ENCODE measurements around the gene FANCI.
A peak's percentile ranks its signal among the peaks of the same experiment; 100 is the strongest.

The FANCI gene

DNA sequence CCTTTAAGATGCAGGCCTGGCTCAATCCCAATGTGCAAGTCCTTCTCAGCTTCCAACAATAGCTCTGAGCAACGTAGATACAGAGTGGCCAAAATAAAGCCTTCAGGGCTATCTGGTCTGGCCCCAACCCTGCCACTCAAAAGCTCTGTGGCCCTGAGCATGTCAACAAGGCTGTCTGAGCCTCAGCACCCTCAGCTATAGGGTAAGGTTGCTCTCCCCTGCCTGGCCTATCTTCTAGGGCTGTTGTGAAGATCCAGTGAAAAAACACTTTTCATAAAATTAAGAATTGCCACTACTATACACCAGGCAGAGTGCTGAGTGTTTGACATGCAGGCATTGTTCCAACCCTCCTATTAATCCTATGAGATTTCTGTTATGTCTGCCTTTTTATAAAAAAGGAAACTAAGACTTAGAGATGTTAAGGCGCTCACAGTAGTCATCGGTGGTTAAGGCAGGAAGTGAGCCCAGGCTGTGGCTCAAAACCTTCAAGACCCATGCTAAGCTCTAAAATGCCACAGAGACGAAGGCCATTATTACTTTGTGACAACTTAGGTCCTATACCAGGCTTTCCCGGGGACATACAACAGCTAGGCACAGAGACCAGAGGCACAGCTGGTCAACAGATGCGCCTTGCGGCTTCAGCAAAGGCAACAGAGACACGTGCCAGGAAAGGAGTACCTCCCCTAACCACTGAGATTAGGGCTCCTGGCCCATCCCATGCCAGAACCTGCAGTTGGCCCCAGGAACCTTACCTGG, 85.7 kb downstream of the FANCI start:
- H3K4me3 ChIP-seq (ENCODE audit: low read depth, low read length): no peak overlapping the region
- TF ChIP-seq, protein P1, sequence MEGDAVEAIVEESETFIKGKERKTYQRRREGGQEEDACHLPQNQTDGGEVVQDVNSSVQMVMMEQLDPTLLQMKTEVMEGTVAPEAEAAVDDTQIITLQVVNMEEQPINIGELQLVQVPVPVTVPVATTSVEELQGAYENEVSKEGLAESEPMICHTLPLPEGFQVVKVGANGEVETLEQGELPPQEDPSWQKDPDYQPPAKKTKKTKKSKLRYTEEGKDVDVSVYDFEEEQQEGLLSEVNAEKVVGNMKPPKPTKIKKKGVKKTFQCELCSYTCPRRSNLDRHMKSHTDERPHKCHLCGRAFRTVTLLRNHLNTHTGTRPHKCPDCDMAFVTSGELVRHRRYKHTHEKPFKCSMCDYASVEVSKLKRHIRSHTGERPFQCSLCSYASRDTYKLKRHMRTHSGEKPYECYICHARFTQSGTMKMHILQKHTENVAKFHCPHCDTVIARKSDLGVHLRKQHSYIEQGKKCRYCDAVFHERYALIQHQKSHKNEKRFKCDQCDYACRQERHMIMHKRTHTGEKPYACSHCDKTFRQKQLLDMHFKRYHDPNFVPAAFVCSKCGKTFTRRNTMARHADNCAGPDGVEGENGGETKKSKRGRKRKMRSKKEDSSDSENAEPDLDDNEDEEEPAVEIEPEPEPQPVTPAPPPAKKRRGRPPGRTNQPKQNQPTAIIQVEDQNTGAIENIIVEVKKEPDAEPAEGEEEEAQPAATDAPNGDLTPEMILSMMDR (IDR thresholded peaks at IDR 0.05; ENCODE audit: insufficient read depth, low read length, missing control alignments): no peak
- DNase-seq (ENCODE audit: low read depth, low spot score): no peak
- CTCF ChIA-PET: interaction anchor here (0.9 to 4.2 kb wide), 7 partner anchors 8 to 123 kb away, joined by 3 to 14 read pairs (median 5); no protein-coding TSS in a partner anchor
- POLR2A ChIA-PET: interaction anchor here (0.7 kb wide), 1 partner anchor 8 kb away, joined by 3 read pairs; no protein-coding TSS in a partner anchor

DNA sequence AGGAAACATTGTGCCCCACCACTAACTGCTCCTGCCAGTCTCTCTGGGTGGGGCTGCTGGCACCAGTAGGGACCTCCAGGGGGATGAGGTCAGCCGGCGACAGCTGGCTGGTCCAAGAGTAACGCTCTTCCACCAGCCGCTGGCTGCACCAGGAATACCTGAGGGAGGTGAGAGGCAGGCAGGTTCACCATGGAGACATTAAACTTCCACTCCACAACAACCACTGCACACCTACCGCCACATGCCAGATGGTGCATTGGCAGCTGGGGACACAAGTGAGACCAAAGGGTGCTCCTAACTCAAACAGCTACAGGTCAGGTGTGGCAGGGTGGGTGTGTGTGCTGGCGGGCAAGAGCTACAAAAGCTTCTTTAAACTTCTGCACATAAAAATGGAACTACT, 86.3 kb downstream of the FANCI start:
- CTCF ChIA-PET: interaction anchor here (0.9 to 4.2 kb wide), 6 partner anchors 11 to 123 kb away, joined by 3 to 14 read pairs (median 6); no protein-coding TSS in a partner anchor
- H3K4me3 ChIP-seq (ENCODE audit: low read depth, low read length): no peak overlapping the region

DNA sequence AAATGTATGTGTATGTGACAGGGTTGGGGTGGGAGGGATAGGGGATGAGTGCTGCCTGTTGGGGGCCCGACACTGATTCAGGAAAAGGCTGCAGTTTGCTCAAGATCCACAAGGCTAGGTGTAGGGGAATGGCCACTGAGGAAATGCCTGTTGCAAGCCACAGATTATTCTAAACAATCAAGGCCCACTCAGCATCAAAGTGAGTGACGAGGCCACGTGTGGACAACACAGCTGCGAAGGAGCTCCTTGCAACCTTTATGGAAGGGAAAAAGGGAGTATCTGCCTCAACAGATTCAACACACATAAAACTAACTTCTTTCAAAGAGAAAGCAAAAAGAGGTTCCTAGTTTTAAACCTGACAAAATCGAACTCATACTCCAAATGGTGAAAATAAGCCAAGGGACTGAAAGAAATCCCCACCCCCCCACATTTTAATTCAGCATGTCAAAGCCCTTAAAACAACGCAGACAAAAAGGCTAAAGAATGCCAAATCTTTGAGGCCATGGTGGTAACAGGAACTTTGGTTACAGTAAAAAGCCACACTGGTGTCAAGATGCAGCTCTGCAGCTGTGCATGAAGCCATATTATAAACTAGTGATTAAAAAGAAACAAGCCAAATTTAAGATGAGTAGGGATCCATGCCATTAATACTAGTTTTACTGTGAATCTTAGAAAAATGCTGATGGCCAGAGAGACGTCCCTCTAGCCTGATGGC, 87.3 kb downstream of the FANCI start:
- ChIA-PET POLR2A (interaction anchor here (0.7 kb wide), 1 partner anchor 1213 kb away, joined by 3 read pairs; no protein-coding TSS in a partner anchor), CTCF (interaction anchor here (1.5 to 4.2 kb wide), 7 partner anchors 8 to 124 kb away, joined by 3 to 17 read pairs (median 8); no protein-coding TSS in a partner anchor)
- no peak for DNase-seq (ENCODE audit: low read depth, low spot score)
- no peak overlapping the region; the same call in 1 of the 2 replicates for H3K4me3 ChIP-seq (ENCODE audit: low read depth, low read length)
- TF ChIP-seq, protein P1 (IDR thresholded peaks at IDR 0.05; ENCODE audit: insufficient read depth, low read length, missing control alignments): no peak

More for the DNA sequence above, 86.3 kb downstream of the FANCI start:
- POLR2A ChIA-PET: interaction anchor here (0.7 kb wide), 2 partner anchors 9 to 1214 kb away, joined by 3 read pairs; no protein-coding TSS in a partner anchor
- TF ChIP-seq, protein P1 (IDR thresholded peaks at IDR 0.05; ENCODE audit: insufficient read depth, low read length, missing control alignments): no peak
- DNase-seq (ENCODE audit: low read depth, low spot score): no peak

DNA sequence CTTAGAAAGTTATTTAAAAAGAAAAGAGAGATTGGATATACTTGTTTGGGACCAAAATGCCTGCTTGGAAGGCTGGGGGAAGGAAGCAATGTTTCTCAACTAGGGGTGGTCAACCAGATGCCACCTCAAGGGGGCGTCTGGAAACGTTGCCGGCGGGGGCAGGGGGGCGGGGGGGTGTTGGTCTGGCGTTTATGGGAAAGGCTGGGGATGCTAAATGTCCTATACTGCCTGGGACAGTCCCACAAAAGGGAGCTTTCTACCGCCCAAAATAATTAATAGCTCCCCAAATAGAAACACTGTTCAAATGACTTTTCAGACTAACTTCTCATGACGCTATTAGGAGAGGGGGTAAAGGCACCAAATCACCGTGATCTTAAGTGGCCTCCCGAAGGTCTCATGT, 88.7 kb downstream of the FANCI start:
- H3K4me3 ChIP-seq (ENCODE audit: low read depth, low read length): peak overlapping the region; percentile 4
- POLR2A ChIA-PET: no interaction called here
- DNase-seq (ENCODE audit: low read depth, low spot score): no peak
- TF ChIP-seq, protein P1 (IDR thresholded peaks at IDR 0.05; ENCODE audit: insufficient read depth, low read length, missing control alignments): peak; percentile 36
- CTCF ChIA-PET: interaction anchor here (0.5 to 3.5 kb wide), 14 partner anchors 9 to 417 kb away, joined by 3 to 17 read pairs (median 4); no protein-coding TSS in a partner anchor

DNA sequence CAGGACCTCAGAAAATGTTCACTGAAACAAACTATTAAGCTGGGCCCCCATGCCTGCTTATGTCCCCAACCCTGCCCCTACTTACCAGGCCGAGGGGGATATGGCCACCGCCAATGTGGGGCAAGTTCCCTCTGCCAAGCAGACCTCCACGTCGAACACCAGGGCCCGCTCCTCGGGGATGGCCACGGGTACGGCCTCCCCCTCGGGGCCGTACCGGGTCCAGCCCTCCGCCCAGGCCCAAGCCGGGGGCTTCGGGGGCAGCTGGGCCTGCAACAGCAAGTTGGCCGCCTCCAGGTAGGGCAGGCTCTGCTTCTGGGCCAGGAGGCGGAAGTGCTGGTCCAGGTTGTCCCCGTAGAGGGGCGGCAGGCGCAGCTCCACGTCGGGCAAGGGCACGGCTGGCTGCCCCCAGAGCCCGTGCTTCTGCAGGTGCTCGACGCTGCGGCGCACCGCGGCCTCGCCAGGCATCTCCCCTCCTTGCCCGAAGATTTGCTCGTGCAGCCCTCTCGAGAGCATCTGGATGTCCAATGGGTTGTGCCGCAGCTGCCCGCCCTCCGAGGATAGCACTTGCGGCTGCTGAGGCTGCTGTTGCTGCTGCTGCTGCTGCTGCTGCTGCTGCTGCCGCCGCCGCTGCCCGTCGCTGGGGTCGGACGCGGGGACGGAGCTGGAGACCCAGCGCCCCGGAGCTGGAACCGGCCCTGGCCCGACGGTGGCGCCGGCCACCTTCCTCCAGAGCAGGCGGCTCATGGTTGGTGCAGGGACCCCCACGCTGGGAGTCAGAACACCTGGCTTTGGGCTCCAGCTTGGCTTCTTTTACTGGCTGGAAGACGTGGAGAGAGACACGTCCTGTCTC, 89.5 kb downstream of the FANCI start:
- ChIA-PET POLR2A (interaction anchor here (1.8 kb wide), 1 partner anchor 9 kb away, joined by 6 read pairs; no protein-coding TSS in a partner anchor), CTCF (interaction anchor here (0.5 to 3.5 kb wide), 14 partner anchors 10 to 418 kb away, joined by 3 to 17 read pairs (median 4); no protein-coding TSS in a partner anchor)
- TF ChIP-seq, protein P1 (IDR thresholded peaks at IDR 0.05; ENCODE audit: insufficient read depth, low read length, missing control alignments): no peak
- H3K4me3 ChIP-seq (ENCODE audit: low read depth, low read length): peak overlapping the region; percentile 87
- no peak for DNase-seq (ENCODE audit: low read depth, low spot score)

Measured in AG04449 (cell line).